ENCODE data around the gene C1orf52. TPM values are rescaled to one million over a fixed set of nuclear protein-coding genes. Genes with fewer than 3 reads are reported as not detected.

The C1orf52 gene
- total RNA-seq, 4 donors from 2014 or later: 11.1 to 20.8 (median 16.5) TPM

DNA sequence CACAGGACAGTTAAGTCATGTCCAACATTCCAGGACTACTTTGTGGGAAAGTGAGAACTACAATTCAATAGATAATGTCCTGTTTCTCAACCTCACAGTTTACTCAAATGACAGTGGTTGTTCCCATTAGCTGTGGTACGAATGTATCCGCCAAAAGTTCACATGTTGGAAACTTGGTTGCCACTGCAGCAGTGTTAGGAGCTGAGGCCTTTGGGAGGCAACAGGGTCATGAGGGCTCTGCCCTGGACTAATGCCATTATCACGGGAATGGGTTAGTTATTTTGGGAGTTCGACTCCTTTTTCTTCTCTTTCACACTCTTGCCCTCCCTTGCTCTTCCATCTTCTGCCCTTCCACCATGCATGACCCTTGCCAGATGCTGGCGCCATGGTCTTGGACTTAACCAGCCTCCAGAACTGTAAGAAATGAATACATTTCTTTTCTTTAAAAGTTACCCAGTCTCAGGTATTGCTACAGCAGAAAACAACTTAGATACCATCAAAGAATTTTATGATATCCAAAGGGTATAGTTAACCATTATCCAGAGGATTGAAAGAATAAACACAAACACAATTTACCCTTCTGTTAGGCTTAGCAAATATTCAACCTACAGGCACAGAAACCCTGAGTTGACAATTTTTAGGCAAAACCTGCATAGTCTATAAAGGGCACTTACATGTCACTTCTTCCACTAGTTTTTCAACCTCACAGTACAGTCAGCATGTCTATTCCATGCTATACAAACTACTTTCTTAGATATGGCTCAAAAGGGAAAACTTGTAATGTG lies 9.5 kb upstream of the C1orf52 start:
- peaks cover 0 to 44% of the 10 kb centered on the region in 2 donors for H3K36me3 ChIP-seq
- no peak overlapping the region for H3K27ac ChIP-seq
- TF ChIP-seq, protein P1, sequence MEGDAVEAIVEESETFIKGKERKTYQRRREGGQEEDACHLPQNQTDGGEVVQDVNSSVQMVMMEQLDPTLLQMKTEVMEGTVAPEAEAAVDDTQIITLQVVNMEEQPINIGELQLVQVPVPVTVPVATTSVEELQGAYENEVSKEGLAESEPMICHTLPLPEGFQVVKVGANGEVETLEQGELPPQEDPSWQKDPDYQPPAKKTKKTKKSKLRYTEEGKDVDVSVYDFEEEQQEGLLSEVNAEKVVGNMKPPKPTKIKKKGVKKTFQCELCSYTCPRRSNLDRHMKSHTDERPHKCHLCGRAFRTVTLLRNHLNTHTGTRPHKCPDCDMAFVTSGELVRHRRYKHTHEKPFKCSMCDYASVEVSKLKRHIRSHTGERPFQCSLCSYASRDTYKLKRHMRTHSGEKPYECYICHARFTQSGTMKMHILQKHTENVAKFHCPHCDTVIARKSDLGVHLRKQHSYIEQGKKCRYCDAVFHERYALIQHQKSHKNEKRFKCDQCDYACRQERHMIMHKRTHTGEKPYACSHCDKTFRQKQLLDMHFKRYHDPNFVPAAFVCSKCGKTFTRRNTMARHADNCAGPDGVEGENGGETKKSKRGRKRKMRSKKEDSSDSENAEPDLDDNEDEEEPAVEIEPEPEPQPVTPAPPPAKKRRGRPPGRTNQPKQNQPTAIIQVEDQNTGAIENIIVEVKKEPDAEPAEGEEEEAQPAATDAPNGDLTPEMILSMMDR (IDR thresholded peaks at IDR 0.05 in 4 of 5, conservative IDR thresholded peaks at IDR 0.05 in 1 of 5): no peak
- TF ChIP-seq POLR2A (IDR thresholded peaks at IDR 0.05): no peak

GRCh38 chr1:85267313-85267712 lies 7.9 kb upstream of the C1orf52 start:
- H3K27ac ChIP-seq: no peak overlapping the region
- no peak for ATAC-seq
- H3K4me1 ChIP-seq: no peaks in the 10 kb centered on the region
- no peaks in the 10 kb centered on the region for H3K27me3 ChIP-seq
- DNase-seq: no peak
- peaks cover 0 to 44% of the 10 kb centered on the region in 2 donors for H3K36me3 ChIP-seq
- TF ChIP-seq POLR2A (IDR thresholded peaks at IDR 0.05): no peak
- TF ChIP-seq, protein P1 (IDR thresholded peaks at IDR 0.05 in 4 of 5, conservative IDR thresholded peaks at IDR 0.05 in 1 of 5): no peak
- no peak overlapping the region for H3K4me3 ChIP-seq
- no peaks in the 10 kb centered on the region for H3K9me3 ChIP-seq
- in situ Hi-C loops (cut with MboI; ENCODE audit: low sequenced_read_pairs in 4 of 4): loop anchor here in 1 of 4 donors (25.0 kb wide), 1 partner anchor 580 kb away; the partner anchor contains the start of gene SSX2IP
- intact Hi-C loops (cut with DNase I; ENCODE audit: low total_unique reads): no loop called here

More for the DNA sequence above, 9.5 kb upstream of the C1orf52 start:
- Histone ChIP-seq H3K27me3 (no peaks in the 10 kb centered on the region), H3K4me1 (peaks cover 1 to 8% of the 10 kb centered on the region in 2 donors), H3K9me3 (no peaks in the 10 kb centered on the region), H3K4me3 (no peak overlapping the region)
- intact Hi-C loops (cut with DNase I; ENCODE audit: low total_unique reads) (no loop called here), in situ Hi-C loops (cut with MboI; ENCODE audit: low sequenced_read_pairs in 4 of 4) (loop anchor here in 1 of 4 donors (25.0 kb wide), 1 partner anchor 582 kb away; the partner anchor contains the start of gene SSX2IP)
- no peak for DNase-seq
- ATAC-seq: no peak

DNA sequence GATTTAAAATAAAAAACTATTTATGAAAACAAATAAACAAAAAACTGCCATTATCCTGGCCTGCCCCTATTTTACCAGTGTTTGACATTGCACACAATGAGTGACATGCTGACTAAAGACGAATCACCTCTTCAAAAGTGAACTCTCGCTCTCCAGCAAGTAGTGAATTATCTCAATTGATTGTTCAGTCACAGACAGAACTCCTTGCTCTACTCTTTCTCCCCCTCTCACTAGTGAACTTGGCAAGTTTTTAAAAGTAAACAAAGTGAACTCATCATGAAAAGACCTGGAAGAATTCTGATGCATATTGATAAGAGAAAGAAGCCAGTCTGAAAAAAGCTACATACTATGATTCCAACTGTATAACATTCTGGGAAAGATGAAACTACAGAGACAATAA lies 4.7 kb upstream of the C1orf52 start:
- DNase-seq (no peak), ATAC-seq (no peak)
- Histone ChIP-seq H3K4me1 (peaks cover 4 to 6% of the 10 kb centered on the region in 2 donors), H3K27me3 (no peaks in the 10 kb centered on the region), H3K36me3 (peaks cover 0 to 31% of the 10 kb centered on the region in 2 donors), H3K27ac (no peak overlapping the region), H3K9me3 (no peaks in the 10 kb centered on the region), H3K4me3 (no peak overlapping the region)
- TF ChIP-seq, protein P1 (IDR thresholded peaks at IDR 0.05 in 4 of 5, conservative IDR thresholded peaks at IDR 0.05 in 1 of 5): no peak
- no peak for TF ChIP-seq POLR2A (IDR thresholded peaks at IDR 0.05)
- intact Hi-C loops (cut with DNase I; ENCODE audit: low total_unique reads) (no loop called here), in situ Hi-C loops (cut with MboI; ENCODE audit: low sequenced_read_pairs in 4 of 4) (loop anchor here in 2 of 4 donors (5.0 to 25.0 kb wide), 3 partner anchors 317 to 577 kb away; partner anchors contain the start of gene SSX2IP (in 1 of the 2))

- in situ Hi-C loops (cut with MboI; ENCODE audit: low sequenced_read_pairs in 4 of 4): loop anchor here in 2 of 4 donors (5.0 to 25.0 kb wide), 3 partner anchors 316 to 576 kb away; partner anchors contain the start of gene SSX2IP (in 1 of the 2)
- intact Hi-C loops (cut with DNase I; ENCODE audit: low total_unique reads): no loop called here
- H3K27me3 ChIP-seq: no peaks in the 10 kb centered on the region
- no peak overlapping the region for H3K27ac ChIP-seq
- ATAC-seq (no peak), DNase-seq (no peak)
- H3K4me3 ChIP-seq: no peak overlapping the region
- H3K9me3 ChIP-seq: no peaks in the 10 kb centered on the region
- TF ChIP-seq, protein P1 (IDR thresholded peaks at IDR 0.05 in 4 of 5, conservative IDR thresholded peaks at IDR 0.05 in 1 of 5): no peak
- no peak for TF ChIP-seq POLR2A (IDR thresholded peaks at IDR 0.05)
- peaks cover 0 to 29% of the 10 kb centered on the region in 2 donors for H3K36me3 ChIP-seq
- H3K4me1 ChIP-seq: peaks cover 12 to 13% of the 10 kb centered on the region in 2 donors
Measured at GRCh38 chr1:85262985-85263384, 3.5 kb upstream of the C1orf52 start.
